Endodermal cell (in vitro differentiated cells): ENCODE data around the gene PGBD5. TPM values are rescaled to one million over a fixed set of nuclear protein-coding genes. Genes with fewer than 3 reads are reported as not detected.

Experiments
- DNase-seq: peaks from one replicate; pipeline ENCODE4 v3.0.0-alpha.2; 2017
- H3K27ac ChIP-seq: 2 replicates; pipeline ENCODE4 v1.5.1; 2013; ENCODE audit warnings: mild to moderate bottlenecking, low read depth, low read length, moderate library complexity
- H3K27me3 ChIP-seq: 2 replicates; pipeline ENCODE4 v1.6.1; 2013; ENCODE audit warnings: mild to moderate bottlenecking, low read length, moderate library complexity; ENCODE audit not compliant: insufficient read depth, control insufficient read depth, poor library complexity, severe bottlenecking
- H3K36me3 ChIP-seq: 2 replicates; pipeline ENCODE4 v1.7.0; 2013; ENCODE audit warnings: mild to moderate bottlenecking, low read length, moderate library complexity; ENCODE audit not compliant: control insufficient read depth, insufficient read depth
- H3K4me1 ChIP-seq: one replicate; pipeline ENCODE4 v1.7.0; 2013; ENCODE audit warnings: low read length; ENCODE audit not compliant: control insufficient read depth, insufficient read depth
- H3K4me3 ChIP-seq: 2 replicates; pipeline ENCODE4 v1.5.1; 2013; ENCODE audit warnings: mild to moderate bottlenecking, low read length, moderate library complexity
- H3K9ac ChIP-seq: 2 replicates; pipeline ENCODE4 v1.6.1; 2013; ENCODE audit warnings: mild to moderate bottlenecking, low read length, moderate library complexity; ENCODE audit not compliant: poor library complexity, severe bottlenecking; ENCODE audit errors: extremely low read depth
- H3K9me3 ChIP-seq: 2 replicates; pipeline ENCODE4 v1.6.1; 2013; ENCODE audit warnings: mild to moderate bottlenecking, low read length, moderate library complexity; ENCODE audit not compliant: control insufficient read depth
- H3K27ac Mint-ChIP-seq: 2 replicates; pipeline ENCODE4 v1.8.0; 2020; ENCODE audit warnings: mixed read lengths
- H3K27me3 Mint-ChIP-seq: 2 replicates; pipeline ENCODE4 v1.8.0; 2021; ENCODE audit warnings: mild to moderate bottlenecking, mixed read lengths; ENCODE audit not compliant: insufficient read depth
- H3K36me3 Mint-ChIP-seq: 2 replicates; pipeline ENCODE4 v1.8.0; 2020; ENCODE audit warnings: low read depth, mixed read lengths
- H3K4me1 Mint-ChIP-seq: 2 replicates; pipeline ENCODE4 v1.8.0; 2020; ENCODE audit warnings: mixed read lengths
- H3K4me3 Mint-ChIP-seq: 2 replicates; pipeline ENCODE4 v1.8.0; 2020; ENCODE audit warnings: mild to moderate bottlenecking, moderate library complexity, mixed read lengths
- H3K9me3 Mint-ChIP-seq: 2 replicates; pipeline ENCODE4 v1.8.0; 2020; ENCODE audit warnings: mild to moderate bottlenecking, mixed read lengths
- WGBS, 2 experiments: methylation state at CpG; one replicate each; pipeline versions ENCODE4 v1.1.5 to v1.1.7; 2013; ENCODE audit warnings: missing lambda C conversion rate in 2 of 2, mixed read lengths in 1 of 2; ENCODE audit not compliant: insufficient coverage in 1 of 2, insufficient read length in 1 of 2; 5-methylcytosine and 5-hydroxymethylcytosine counted together
- total RNA-seq, 2 donors: library from RNA; stranded (reverse); fragmentation: NEBNext Ultra II Directional in 1 of 2; extraction: Animal tissue kit (Norgen Biotek cat#: 25700) in 1 of 2; gene quantifications; 2 replicates in 1 of 2; 3 replicates in 1 of 2; pipeline ENCODE4 v1.2.1, GENCODE V29; 2021
- TF ChIP-seq, protein P1 (sequence below): fragments of 200-600 bp; sonication (generic); conservative IDR thresholded peaks from 2 replicates; pipeline ENCODE4 v1.5.0; 2021; ENCODE audit warnings: antibody characterized with exemption, mild to moderate bottlenecking

Gene PGBD5
- total RNA-seq, 2 donors from 2014 or later: 1.3 to 4.6 TPM

DNA sequence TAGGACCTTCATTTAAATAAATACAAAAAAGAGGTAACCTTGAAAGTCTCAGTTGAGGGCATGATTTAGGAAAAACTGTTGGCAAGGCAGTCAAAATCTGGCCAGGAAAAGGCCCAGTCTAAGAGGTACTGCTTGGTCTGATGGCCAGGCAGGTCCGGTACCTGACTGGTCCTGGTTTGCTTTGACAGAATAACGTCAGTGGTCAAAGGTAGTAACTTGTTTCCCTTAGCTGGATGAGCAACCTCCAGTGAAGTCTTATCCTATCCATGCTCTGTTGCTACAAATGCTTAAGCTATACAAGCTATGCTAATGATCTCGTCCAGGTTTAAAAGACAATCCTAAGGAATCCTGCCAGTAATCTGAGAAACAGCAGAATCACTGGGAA lies 85.0 kb downstream of the PGBD5 start:
- Histone ChIP-seq H3K9ac (no peak overlapping the region), H3K9me3 (no peaks in the 10 kb centered on the region), H3K27me3 (no peaks in the 10 kb centered on the region), H3K27ac (no peak overlapping the region), H3K4me1 (no peaks in the 10 kb centered on the region), H3K4me3 (no peak overlapping the region), H3K36me3 (no peaks in the 10 kb centered on the region)
- no peaks in the 10 kb centered on the region for H3K4me1 Mint-ChIP-seq
- H3K27me3 Mint-ChIP-seq: no peaks in the 10 kb centered on the region
- no peak overlapping the region for H3K27ac Mint-ChIP-seq
- TF ChIP-seq, protein P1, sequence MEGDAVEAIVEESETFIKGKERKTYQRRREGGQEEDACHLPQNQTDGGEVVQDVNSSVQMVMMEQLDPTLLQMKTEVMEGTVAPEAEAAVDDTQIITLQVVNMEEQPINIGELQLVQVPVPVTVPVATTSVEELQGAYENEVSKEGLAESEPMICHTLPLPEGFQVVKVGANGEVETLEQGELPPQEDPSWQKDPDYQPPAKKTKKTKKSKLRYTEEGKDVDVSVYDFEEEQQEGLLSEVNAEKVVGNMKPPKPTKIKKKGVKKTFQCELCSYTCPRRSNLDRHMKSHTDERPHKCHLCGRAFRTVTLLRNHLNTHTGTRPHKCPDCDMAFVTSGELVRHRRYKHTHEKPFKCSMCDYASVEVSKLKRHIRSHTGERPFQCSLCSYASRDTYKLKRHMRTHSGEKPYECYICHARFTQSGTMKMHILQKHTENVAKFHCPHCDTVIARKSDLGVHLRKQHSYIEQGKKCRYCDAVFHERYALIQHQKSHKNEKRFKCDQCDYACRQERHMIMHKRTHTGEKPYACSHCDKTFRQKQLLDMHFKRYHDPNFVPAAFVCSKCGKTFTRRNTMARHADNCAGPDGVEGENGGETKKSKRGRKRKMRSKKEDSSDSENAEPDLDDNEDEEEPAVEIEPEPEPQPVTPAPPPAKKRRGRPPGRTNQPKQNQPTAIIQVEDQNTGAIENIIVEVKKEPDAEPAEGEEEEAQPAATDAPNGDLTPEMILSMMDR: no peak
- 55 to 67% methylated on average over 3 of the region's 3 CpGs for WGBS, 2 experiments
- no peak for DNase-seq
- no peaks in the 10 kb centered on the region for H3K9me3 Mint-ChIP-seq
- peaks cover 2% of the 10 kb centered on the region for H3K36me3 Mint-ChIP-seq
- no peak overlapping the region for H3K4me3 Mint-ChIP-seq

DNA sequence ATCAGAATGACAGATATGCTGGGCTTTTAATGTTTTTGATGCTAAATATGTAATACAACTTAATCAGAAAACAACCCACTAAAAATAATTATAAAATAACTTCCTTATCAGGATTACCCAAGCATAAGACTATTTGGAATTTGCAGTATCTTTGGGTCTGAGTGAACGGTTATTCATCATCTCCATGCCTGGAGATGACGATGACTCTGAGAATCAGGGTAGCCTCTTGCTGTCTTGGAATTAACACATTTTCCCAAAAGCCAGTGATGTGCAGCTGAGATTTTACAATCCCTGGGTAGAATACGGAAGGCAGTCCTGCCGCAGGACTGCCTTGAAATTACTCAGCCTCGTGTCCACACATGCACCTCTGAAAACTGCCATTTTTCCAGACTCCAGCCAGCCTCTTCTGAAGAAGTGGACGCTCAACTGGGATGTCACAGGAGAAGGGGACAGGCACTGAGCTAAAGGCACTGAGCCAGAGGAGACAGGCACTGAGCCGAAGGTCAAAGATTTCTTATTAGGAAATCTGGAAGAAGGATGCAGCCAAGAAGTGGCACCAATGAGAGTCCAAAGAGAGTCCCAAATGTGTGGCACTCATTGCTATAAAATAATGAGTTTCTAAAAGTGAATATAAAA lies 85.5 kb downstream of the PGBD5 start:
- no peaks in the 10 kb centered on the region for H3K4me1 Mint-ChIP-seq
- Histone ChIP-seq H3K27ac (no peak overlapping the region), H3K9ac (no peak overlapping the region), H3K4me3 (no peak overlapping the region), H3K4me1 (no peaks in the 10 kb centered on the region), H3K9me3 (no peaks in the 10 kb centered on the region), H3K36me3 (no peaks in the 10 kb centered on the region), H3K27me3 (no peaks in the 10 kb centered on the region)
- peaks cover 2% of the 10 kb centered on the region for H3K36me3 Mint-ChIP-seq
- no peak overlapping the region for H3K4me3 Mint-ChIP-seq
- WGBS, 2 experiments: 97 to 99% methylated on average over 7 of the region's 7 CpGs
- TF ChIP-seq, protein P1: no peak
- H3K9me3 Mint-ChIP-seq: no peaks in the 10 kb centered on the region
- no peak overlapping the region for H3K27ac Mint-ChIP-seq
- no peak for DNase-seq
- H3K27me3 Mint-ChIP-seq: no peaks in the 10 kb centered on the region

DNA sequence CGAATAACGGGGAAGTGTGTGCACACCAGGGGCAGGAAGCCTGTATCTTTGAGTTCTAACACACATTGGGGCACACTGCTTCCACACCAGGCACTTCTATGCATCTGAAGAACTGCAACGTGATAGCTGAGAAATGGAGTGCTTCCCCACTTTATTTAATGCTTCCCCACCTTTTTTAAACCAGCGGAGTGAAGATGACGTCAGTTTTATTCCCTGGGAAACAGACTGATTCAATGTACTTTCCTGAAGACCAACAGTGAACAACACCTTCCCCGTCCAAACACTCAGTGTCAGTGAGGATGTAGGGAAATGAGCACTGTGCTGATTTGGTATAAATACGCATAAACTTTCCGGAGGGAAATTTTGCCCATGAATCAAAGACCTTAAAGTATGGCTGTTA lies 87.1 kb downstream of the PGBD5 start:
- TF ChIP-seq, protein P1: no peak
- Mint-ChIP-seq H3K4me3 (no peak overlapping the region), H3K27me3 (no peaks in the 10 kb centered on the region), H3K27ac (no peak overlapping the region), H3K36me3 (peaks cover 2% of the 10 kb centered on the region), H3K4me1 (no peaks in the 10 kb centered on the region), H3K9me3 (no peaks in the 10 kb centered on the region)
- no peak for DNase-seq
- no peaks in the 10 kb centered on the region for H3K36me3 ChIP-seq
- H3K4me3 ChIP-seq: no peak overlapping the region
- WGBS, 2 experiments: 88 to 91% methylated on average over 4 to 8 of the region's 8 CpGs
- H3K27ac ChIP-seq: no peak overlapping the region
- H3K27me3 ChIP-seq: no peaks in the 10 kb centered on the region
- no peak overlapping the region for H3K9ac ChIP-seq
- H3K9me3 ChIP-seq: no peaks in the 10 kb centered on the region
- H3K4me1 ChIP-seq: no peaks in the 10 kb centered on the region
